ENCODE measurements around the gene DSTYK.

DNA sequence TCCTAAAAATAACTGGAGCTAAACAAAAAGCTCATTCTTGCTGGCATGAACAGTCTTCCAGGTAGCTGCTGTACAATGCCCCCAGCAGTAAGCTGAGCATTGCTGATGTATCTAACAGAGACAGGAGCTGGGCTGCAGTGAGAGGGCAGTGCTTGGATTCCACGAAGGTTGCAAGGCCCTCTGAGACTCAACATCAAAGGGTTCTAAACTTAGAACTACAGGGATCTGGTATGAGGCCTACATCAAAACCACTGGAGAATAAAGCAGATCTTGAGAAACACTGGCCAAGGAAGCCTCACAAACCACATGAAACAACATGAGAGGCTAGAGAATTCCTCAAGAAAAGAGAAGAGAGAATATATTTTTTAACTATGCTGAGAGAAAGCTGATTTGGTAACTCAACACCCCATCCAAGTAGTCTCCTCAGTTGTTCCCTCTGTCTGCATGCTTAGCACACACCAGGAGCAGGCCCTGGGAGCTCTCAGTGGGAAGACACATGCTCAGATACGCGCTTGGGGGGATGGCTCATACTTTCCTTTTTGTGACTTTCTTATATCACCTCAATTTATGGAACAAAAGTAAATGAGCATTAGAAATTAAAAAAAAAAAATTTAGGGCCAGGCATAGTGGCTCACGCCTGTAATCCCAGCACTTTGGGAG is 27.7 kb downstream of the DSTYK start:
- TF ChIP-seq, protein P1, sequence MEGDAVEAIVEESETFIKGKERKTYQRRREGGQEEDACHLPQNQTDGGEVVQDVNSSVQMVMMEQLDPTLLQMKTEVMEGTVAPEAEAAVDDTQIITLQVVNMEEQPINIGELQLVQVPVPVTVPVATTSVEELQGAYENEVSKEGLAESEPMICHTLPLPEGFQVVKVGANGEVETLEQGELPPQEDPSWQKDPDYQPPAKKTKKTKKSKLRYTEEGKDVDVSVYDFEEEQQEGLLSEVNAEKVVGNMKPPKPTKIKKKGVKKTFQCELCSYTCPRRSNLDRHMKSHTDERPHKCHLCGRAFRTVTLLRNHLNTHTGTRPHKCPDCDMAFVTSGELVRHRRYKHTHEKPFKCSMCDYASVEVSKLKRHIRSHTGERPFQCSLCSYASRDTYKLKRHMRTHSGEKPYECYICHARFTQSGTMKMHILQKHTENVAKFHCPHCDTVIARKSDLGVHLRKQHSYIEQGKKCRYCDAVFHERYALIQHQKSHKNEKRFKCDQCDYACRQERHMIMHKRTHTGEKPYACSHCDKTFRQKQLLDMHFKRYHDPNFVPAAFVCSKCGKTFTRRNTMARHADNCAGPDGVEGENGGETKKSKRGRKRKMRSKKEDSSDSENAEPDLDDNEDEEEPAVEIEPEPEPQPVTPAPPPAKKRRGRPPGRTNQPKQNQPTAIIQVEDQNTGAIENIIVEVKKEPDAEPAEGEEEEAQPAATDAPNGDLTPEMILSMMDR (conservative IDR thresholded peaks at IDR 0.05; ENCODE audit: low read length), result no peak
- TF ChIP-seq EZH2phosphoT487 (IDR thresholded peaks at IDR 0.05; ENCODE audit: borderline replicate concordance), result no peak
